C4-2B (cell line): ENCODE data around the gene AFF4.

Experiments
- ZFX ChIP-seq: fragments of 450-650 bp; IDR thresholded peaks from 2 replicates; pipeline ENCODE4 v1.6.1; 2017
- TF ChIP-seq, protein P1 (sequence below): fragments of 450-650 bp; conservative IDR thresholded peaks from 2 replicates; pipeline ENCODE4 v1.5.1; 2017; ENCODE audit warnings: mild to moderate bottlenecking

DNA sequence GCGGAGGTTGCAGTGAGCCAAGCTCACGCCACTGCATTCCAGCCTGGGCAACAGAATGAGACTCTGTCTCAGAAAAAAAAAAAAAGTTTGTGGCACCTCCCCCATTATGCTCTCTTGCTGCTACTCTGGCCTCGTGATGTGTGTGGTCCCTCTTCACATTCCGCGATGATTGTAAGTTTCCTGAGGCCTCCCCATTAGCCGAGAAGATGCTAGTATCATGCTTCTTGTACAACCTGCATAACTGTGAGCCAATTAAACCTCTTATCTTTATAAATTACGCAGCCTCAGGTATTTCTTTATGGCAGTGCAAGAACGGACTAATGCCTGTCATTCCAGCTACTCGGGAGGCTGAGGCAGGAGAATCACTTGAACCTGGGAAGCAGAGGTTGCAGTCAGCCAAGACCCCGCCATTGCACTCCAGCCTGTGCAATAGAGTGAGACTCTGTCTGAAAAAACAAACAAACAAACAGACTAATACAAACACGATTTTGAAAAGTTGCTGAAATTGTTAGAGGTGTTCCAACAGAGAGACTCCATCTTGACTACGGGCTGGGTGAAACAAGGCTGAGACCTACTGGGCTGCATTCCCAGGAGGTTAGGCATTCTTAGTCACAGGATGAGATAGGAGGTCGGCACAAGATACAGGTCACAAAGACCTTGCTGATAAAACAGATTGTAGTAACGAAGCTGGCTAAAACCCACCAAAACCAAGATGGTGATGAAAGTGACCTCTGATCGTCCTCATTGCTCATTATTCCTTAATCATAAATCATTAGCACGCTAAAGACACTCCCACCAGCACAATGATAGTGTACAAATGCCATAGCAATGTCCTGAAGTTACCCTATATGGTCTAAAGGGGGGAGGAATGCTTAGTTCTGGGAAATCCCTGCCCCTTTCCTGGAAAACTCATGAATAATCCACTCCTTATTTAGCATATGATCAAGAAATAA lies 8.3 kb upstream of the AFF4 start:
- TF ChIP-seq, protein P1, sequence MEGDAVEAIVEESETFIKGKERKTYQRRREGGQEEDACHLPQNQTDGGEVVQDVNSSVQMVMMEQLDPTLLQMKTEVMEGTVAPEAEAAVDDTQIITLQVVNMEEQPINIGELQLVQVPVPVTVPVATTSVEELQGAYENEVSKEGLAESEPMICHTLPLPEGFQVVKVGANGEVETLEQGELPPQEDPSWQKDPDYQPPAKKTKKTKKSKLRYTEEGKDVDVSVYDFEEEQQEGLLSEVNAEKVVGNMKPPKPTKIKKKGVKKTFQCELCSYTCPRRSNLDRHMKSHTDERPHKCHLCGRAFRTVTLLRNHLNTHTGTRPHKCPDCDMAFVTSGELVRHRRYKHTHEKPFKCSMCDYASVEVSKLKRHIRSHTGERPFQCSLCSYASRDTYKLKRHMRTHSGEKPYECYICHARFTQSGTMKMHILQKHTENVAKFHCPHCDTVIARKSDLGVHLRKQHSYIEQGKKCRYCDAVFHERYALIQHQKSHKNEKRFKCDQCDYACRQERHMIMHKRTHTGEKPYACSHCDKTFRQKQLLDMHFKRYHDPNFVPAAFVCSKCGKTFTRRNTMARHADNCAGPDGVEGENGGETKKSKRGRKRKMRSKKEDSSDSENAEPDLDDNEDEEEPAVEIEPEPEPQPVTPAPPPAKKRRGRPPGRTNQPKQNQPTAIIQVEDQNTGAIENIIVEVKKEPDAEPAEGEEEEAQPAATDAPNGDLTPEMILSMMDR: no peak
- TF ChIP-seq ZFX: no peak
